GM19395 (cell line): ENCODE results near the gene SLC23A2.
A peak's percentile ranks its signal among the peaks of the same experiment; 100 is the strongest.
"Not testable (repeated sequence)": the region's sequence is repeated elsewhere in the genome, so short reads cannot be mapped to it uniquely, and the experiment has no call there.

Source experiments
- ATAC-seq: cut with Tn5 transposase; IDR thresholded peaks from one replicate; pipeline ENCODE4 v1.9.1; 2021; ENCODE audit warnings: mild to moderate bottlenecking, moderate library complexity; ENCODE audit not compliant: unreplicated experiment

Gene SLC23A2

DNA sequence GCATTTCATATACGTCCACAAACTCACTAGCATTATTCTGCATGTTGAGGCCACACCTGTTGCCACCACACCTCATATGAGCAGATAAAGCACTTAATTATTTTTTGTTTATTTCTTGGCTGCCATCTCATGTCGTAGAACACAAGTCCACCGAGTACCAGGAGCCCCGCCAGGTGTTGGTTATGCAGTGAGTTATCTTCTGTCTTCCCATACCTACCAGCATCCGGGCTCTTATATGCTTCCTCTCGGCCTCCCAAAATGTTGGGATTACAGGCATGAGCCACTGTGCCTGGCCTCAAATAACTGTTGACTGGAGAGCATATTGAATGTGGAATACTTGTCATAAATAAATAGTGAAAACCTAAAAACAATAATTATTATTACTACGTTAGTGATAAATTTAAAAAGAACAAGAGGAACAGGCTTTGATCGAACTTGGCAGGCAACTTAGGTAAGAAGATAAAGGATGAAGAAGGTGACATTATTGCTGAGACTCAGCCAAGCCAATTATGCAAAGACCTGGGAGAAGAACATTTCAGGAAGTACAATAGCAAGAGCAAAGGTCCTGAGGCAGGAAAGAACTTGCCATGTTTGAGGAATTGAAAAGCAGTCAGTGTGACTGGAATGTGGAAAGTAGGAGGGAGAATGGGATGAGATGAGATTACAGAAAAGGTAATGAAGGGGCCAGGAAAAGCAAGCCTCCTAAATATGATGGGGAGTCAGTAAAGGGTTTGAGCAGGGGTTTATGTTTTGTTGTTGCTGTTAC lies 12.6 kb upstream of the SLC23A2 start:
- no peak for ATAC-seq

GRCh38 chr20:5008759-5009158 lies 7.4 kb upstream of the SLC23A2 start:
- no peak for ATAC-seq

DNA sequence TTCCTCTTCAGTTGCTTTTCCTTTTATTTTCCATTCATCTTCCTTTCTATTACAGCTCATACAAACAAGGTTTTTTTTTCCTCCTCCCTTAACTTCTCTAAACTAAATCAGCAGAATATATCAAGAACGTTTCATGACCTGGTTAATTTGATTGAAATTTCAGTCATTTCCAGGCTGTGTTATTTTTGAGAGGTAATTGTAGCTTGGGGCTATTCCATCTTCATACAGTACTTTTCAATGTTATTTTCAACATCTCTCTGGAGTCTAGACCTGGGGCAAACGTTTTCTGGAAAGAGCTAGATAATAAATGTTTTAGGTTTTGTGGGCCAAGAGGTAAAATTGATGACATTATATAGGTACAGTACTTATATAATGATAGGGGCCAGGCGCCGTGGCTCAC lies 4.0 kb upstream of the SLC23A2 start:
- ATAC-seq, result no peak

DNA sequence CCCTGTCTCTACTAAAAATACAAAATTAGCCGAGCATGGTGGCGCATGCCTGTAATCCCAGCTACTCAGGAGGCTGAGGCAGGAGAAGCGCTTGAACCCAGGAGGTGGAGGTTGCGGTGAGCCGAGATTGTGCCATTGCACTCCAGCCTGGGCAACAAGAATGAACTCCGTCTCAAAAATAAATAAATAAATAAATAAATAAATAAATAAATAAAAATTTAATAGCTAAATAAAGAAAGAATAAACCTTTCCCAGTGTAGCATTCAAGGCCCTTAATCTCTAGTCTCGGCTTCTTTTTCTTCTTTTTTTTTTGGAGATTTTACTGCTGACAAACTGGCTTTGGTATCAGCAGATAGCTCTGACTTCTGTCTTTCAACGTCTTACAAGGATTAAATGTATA lies 3.5 kb upstream of the SLC23A2 start:
- ATAC-seq, result not testable (repeated sequence)

- no peak for ATAC-seq
Observed at GRCh38 chr20:5003626-5004025, 2.3 kb upstream of the SLC23A2 start.

- no peak for ATAC-seq
Observed at GRCh38 chr20:5002077-5002413, 735 bp upstream of the SLC23A2 start.

DNA sequence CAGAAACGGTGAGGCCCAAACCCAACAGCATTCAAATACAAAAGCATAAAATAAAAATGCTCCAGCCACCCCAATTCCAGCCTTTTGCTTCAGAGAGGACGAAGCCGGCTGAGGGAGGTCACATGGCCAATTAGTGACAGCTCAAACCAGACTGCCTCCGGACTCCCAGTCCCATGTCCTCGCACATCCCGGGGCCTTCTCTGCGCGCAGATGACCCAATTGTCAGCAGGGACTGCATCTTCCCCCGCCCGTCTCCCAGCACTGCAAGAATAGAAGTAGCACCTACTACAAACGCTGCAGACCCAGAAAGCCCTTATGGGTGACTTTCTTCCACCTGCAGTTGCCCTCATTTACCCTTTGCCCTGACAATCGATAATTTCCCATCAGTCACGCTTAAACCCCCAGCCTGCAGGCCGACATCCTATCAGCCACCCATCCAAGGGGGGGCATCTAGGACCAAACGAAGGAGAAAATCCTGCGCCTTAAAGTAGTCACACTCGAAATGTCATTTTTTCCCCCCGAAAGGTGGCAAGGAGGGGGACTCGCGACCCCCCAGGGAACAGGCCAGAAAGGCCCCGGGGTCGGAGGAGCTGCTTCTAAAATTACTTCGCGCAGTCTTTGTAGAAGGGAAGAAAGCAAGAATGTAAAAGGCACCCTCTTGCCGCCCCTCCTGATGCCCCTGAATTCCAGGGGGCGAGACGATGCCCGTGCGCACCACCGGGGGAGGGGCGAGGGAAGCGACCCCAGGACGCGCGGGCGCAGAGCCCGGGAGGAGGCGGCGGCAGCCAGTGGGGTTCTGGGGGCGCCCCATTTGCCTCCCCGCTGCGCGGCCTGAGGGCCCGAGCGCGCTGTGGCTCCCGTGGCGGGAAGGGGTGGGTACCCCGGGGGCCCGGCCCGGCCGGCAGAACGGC lies 792 bp downstream of the SLC23A2 start:
- no peak for ATAC-seq

GRCh38 chr20:4999788-5000187 lies 1.5 kb downstream of the SLC23A2 start:
- ATAC-seq, result no peak

DNA sequence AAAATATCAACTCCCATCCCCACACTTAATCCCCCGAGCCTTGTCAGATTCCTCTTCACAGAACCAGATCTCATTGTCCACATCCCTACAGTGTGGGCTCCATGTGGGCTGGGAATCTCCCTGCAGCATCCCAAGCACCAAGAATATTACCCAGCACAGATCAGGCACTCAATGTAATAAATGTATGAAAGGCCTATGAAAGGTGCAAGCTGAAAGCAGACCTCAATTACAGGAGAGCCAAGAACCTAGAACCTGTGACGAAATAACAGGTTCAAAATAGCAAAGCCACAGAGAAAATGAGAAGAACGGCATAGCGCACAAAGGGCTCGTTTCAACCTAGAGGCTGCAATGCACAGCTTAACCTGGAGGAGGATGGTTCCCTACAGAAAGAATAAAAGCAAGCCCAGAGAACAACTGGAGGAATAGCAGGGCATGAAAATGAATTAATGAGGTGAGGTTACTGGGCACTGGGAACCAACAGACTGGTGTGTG lies 3.1 kb downstream of the SLC23A2 start:
- ATAC-seq, result no peak

- no peak for ATAC-seq
Observed at GRCh38 chr20:4997222-4997621, 4.1 kb downstream of the SLC23A2 start.

DNA sequence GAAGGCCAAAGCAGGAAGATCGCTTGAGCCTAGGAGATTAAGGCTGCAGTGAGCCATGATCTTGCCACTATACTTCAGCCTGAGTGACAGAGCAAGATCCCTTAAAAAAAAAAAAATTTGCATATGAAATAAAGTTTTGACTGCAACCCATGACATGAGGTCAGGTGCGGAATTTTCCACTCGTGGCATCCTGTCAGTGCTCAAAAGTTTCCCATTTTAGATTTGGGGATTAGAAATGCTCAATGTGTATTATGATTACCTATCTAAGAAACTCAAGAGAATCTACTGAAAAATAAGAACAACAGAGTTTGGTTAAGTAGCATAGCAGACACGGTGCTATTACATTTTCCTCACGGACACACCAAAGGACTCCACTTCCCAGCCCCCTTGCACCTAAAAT lies 11.7 kb downstream of the SLC23A2 start:
- ATAC-seq, result no peak

- no peak for ATAC-seq
Observed at GRCh38 chr20:4987130-4987529, 14.2 kb downstream of the SLC23A2 start.

GRCh38 chr20:4985658-4986057 lies 15.7 kb downstream of the SLC23A2 start:
- no peak for ATAC-seq

DNA sequence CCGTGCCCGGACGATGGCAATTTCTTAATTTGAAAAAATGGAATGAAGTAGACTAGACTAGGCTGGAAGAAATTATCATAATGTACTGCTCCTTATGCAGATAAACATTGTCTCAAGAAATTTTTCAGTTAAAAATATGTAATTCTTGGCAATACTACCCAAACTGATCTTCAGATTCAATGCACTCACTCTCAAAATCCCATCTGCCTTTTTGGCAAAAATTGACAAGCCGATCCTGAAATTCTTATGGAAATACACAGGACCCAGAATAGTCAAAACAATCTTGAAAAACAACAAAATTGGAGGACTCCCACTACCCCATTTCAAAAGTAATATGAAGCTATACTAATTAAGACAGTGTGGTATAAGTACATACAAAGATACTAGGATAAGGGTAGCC lies 19.0 kb downstream of the SLC23A2 start:
- no peak for ATAC-seq

DNA sequence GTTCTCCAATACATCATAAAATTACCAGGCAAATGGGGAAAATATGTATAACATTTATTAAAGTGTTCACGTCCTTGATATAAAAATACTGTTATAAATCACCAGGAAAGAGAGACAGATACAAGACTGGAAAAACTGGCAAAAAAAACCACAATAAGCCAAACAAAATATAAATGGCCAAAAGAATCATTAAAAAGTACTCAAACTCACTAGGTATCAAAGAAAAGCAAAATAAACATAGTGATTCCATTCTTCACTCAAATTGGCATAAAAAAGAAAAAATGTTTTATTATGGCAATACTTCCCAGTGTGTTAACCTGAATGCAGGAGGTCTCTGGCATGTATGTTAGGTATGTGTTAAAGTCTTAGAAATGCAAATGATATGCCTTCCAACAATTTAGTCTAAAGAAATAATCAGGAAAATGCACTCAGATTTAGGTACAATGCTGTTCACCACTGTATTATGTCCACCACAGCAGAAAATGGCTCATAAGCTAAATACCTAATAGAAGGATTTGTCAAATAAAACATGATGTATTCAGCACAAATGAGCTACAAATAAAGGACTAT lies 21.4 kb downstream of the SLC23A2 start:
- ATAC-seq, result no peak

DNA sequence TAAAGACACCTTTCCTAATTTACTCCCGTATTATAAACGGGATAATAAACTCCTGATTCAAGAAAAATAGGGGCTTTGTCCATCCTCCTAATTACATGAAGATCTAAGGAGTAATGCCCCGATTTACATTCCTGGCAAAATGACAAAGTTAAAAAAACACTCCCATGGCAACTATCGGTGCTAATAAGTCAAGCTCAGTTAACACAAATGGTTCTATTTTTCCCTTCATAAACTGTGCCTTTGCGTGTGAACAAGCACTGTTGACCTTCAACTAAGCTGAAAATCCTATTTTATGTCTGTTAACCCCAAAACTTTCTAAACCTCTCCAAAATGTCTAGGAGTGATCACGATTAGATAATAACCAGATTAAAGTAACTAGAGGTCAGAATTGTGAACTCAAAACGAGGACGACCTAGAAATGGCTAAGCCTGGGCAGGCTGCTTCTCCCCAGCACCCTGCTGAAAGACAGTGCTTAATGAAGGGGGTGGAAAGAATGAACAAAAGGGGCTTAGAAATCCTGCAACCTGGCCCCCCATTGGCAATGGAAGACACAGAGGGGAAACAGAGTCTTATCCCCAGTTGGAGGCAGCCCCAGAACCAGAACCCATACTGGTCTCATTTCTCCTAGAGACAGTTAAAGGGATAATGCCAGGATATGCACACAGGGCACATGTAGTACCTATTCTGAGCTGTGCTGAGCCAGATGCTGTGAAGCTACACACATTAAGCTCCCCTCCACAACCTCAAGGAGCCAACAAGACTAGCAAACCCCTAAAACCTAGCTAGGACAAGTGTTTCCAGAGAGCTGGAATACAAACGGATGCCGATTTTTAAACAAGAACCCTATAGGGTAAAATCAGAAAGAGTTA lies 23.0 kb downstream of the SLC23A2 start:
- ATAC-seq, result no peak

DNA sequence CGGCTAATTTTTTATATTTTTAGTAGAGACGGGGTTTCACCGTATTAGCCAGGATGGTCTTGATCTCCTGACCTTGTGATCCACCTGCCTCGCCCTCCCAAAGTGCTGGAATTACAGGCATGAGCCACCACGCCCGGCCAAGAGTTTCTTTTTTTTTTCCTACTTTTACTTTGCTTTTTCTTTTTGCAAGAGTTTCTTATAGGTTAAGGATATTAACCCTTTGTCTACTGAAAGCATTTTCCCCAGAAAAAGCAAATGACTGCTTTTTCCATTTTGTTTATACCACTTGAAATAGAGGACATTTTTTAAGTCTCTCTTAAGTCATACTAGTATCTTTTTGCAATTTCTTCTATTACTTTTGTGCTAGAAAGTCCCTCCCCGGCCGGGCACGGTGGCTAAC lies 25.3 kb downstream of the SLC23A2 start:
- ATAC-seq, result not testable (repeated sequence)

DNA sequence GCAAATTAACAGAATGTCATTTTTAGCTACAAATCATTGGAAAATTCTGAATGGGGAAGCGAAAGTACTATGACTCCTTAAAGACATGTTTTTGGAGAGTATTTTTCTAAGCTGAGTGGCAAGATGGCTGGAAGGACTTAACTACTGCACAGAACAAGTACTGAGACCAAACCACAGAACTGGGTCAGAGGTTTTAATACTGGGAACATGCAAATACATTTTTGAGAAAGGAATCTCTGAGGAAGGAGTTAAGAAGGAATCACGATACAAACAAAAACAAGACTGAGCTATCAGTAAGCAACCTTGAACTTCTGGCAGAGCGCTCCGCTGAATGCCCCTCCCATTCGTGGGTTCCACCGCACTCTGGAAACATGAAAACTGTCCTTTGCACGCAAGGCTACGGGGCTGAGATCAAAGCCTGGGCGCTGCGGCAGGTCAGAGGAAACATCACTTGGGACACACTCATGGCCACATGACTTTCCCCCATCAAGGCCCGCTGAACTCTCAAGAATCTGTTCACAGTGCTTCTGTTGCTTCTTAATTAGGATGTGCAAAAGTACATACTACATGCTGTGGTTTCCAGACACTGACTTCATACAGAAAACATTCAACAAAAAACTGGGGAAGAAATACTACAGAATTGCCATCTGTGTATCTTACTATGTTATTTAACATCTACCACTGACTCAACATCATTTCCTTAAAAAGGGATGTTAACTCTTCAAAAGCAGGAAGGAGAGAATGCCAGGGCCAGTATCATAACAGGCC lies 27.8 kb downstream of the SLC23A2 start:
- peak; percentile 92 for ATAC-seq

- peak; percentile 12 for ATAC-seq
Observed at GRCh38 chr20:4972506-4973251, 28.6 kb downstream of the SLC23A2 start.
